HG02981 (cell line): ENCODE data around the gene NFX1.

Experiments
- ATAC-seq: cut with Tn5 transposase; IDR thresholded peaks from one replicate; pipeline ENCODE4 v1.9.1; 2021; ENCODE audit warnings: mild to moderate bottlenecking, moderate library complexity; ENCODE audit not compliant: unreplicated experiment

The NFX1 gene

DNA sequence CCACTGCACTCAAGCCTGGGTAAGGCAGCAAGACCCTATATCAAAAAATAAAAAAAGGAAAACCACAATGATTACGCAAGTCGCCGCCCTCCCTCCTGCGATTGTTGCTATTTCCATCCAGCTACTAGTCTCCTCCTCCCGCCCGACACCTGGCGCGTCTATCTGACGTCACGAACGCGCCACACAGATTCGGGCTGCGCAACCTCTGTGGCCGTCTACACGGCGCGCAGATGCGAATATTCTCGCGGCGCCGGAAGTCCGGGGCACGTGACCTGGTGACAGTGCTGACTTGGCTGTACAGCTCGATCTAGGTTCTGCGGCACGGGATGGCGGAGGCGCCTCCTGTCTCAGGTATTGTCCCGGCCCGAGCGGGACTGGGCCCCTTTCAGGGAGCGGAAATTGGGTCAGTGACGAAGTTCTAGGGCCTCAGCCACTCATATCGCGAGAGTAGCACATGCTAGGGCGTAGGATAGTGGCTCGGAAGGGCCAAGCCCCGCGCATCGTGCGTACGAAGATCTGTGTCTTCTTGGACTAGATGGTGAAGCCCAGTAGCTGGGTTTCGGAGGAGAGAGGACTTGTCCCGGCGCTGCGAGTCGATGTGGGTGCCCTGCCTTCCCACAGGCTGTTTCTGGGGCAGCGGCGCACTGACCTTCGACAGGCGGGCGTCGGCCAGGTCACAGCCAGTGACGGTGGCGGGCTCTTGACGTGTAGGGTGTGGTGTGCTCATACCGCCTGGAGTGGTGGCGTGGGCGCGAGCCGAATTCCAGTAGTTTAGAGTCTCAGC lies at the start of gene NFX1:
TSS of gene NFX1 (plus strand) at position 270 of the 784 bp plus-strand sequence. CDS start at position 327, 57 bp downstream.
- ATAC-seq: peak; percentile 84

GRCh38 chr9:33241298-33241697 lies 49.0 kb upstream of the NFX1 start:
- no peak for ATAC-seq

DNA sequence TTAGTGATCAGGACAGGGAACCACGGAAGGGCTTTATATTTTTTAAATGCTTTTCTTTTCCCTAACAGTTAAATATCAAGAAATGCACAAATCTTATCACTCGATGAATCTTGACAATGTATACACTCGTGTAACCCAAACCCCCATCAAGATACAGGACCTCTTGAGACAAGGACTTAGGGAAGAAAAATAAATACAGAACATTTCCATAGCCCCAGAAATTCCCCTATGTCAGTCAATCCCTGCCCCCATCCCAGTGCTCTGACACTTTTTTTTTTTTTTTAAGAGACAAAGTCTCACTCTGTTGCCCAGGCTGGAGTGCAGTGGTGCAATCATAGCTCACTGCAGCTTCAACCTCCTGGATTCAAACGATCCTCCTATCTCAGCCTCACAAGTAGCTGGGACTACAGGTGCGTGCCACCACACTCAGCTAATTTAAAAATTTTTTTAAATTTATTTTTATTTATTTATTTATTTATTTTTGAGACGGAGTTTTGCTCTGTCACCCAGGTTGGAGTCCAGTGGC lies 47.6 kb upstream of the NFX1 start:
- ATAC-seq: no peak

DNA sequence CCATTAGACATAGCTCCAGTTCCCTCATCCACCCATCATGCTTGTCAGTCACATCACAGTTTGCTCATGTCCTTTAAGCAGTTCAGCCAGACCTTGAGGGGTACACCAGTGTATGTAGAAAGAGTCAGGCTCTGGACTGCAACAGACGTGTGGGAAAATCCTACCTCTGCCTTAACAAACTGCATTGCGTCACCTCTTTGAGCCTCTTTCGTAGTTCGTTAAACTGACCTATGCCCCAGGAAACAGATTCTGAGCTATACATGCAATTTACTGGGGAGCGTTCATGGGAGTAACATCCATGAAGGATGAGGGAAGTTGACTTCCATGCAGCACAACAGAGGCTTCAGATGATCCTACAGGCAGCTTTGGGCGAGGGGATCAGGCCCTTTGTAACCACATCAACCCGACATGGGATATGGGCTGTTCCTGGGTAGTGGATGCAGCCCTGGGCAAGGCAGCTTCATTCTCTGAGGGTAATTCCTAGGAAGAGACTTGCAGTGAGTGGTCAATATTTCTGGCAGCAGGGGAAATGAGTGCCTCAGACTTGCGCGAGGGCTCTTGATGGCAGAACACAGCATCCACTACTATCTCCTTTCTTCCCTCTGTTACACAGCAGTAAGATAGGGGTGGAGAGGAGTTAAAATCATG lies 46.1 kb upstream of the NFX1 start:
- ATAC-seq: no peak

DNA sequence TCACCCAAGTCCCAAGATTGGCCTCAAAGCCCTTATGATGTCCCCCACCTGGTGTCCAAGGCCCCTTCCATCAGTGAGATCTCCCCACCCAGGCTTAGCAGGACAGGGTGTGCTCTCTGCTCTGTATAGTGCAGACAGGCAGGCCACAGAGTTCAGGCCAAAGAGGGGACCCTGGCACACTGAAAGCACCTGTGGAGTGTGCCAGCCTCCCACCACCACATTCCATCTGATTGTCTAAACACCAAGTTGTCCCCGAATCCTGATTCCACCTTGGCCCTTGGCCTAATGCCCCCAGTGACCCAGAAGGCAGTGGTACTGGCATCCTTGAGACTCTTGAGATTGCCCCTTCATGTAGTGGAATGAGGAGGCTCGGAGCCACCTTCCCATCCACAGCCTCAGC lies 45.0 kb upstream of the NFX1 start:
- ATAC-seq: no peak

GRCh38 chr9:33246269-33246860 lies 44.0 kb upstream of the NFX1 start:
- no peak for ATAC-seq

- no peak for ATAC-seq
These were observed 41.7 kb upstream of the NFX1 start for GRCh38 chr9:33248606-33249005.

GRCh38 chr9:33249087-33249658 lies 41.1 kb upstream of the NFX1 start:
- no peak for ATAC-seq

- no peak for ATAC-seq
These were observed 40.3 kb upstream of the NFX1 start for GRCh38 chr9:33249983-33250382.

GRCh38 chr9:33250458-33250995 lies 39.8 kb upstream of the NFX1 start:
- ATAC-seq: no peak

DNA sequence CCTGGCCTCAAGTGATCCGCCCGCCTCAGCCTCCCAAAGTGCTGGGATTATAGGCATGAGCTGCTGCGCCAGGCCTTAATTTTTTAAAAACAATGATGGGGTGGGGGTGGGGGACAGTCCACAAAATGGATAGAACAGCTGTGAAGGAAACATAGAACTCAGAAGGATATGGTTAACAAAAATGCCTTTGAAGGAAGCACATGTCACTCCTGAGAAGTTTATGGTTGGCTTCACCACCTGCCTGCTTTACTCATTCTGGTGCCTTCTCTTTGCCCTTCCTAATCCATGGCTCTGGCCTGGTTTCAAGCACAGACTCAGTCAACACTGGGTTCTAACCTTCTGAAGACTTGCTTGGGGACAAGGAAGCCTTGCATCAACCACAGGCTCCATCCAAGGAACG lies 36.1 kb upstream of the NFX1 start:
- ATAC-seq: no peak

GRCh38 chr9:33255014-33255413 lies 35.3 kb upstream of the NFX1 start:
- no peak for ATAC-seq

GRCh38 chr9:33255471-33255870 lies 34.8 kb upstream of the NFX1 start:
- ATAC-seq: no peak

GRCh38 chr9:33256236-33256635 lies 34.1 kb upstream of the NFX1 start:
- no peak for ATAC-seq

DNA sequence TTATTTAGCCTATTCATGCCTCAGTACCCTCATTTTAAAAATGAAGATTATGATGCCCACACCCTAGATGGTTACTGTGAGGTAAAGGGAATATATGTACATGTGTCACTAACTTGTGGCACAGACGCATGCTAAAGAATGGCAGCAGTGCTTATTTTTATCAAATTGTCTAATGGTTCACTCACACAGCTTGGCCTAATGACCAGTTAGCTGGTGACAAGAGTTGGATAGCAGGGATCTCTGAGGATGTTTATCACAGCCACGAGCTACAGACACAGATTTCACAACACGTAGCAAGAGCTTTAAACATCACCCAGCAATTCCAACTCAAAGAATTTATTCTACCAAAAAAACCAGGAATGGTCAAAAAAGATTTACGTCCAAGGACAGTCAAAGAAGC lies 33.0 kb upstream of the NFX1 start:
- ATAC-seq: no peak

GRCh38 chr9:33260372-33260771 lies 29.9 kb upstream of the NFX1 start:
- ATAC-seq: no peak

DNA sequence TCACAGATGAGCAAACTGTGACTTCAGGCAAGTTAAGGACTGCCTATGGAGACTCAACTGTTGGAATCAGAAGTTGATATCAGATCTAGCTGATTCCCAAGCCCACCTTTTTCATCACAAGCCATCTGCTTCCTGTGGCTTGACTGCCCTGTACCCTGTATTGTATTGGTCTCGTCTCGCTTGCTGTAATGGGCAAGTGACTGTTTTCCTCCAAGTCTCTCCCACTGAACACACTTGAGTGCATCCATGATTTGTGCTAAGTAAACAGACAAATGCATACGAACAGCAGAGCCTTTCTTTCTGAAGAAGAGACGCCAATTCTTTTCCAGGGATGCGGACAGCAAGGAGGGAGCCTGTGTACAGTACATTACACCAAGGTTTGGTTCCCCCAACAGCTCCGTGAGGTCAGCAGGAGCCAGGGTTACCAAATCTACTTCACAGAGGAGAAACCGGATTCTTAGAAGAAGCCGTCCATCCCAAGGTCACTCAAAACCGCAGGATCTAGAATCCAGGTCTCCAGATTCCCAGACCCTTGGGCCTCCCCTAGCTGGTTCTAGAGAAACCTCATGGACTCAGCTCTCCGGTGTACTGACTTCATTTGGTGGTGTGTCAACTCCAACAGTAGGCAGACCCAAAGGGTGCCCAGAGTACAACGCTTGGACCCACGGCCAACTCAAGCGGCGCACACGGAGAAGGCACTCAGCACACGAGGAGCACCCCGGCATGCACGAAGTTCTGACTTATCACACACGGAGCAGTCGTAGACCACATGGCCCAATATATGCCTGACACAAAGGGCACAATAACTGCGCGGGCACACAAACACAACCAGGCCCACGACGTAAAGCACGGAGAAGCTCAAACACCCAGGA lies 26.9 kb upstream of the NFX1 start:
- ATAC-seq: no peak

DNA sequence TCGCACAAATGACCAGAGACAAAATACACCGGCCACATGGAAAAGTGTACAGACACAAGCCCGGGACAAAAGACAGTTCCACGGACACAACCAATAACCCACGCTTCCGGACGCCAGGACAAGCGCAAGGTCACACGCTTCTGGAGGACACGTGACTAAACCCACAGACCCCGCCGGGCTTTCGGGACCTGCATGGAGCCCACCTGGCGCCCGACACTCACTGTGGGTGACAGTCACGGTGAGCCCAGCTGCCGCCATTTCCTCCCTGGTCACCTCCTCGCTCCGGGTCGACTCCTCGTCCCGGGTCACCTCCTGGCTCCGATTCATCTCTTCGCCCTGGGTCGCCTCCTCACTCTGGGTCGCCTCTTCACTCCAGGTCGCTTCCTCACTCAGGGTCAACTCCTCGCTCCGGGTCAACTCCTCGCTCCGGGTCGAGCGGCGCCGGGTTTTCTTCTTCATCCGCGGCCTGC lies 26.3 kb upstream of the NFX1 start:
- ATAC-seq: peak; percentile 22

DNA sequence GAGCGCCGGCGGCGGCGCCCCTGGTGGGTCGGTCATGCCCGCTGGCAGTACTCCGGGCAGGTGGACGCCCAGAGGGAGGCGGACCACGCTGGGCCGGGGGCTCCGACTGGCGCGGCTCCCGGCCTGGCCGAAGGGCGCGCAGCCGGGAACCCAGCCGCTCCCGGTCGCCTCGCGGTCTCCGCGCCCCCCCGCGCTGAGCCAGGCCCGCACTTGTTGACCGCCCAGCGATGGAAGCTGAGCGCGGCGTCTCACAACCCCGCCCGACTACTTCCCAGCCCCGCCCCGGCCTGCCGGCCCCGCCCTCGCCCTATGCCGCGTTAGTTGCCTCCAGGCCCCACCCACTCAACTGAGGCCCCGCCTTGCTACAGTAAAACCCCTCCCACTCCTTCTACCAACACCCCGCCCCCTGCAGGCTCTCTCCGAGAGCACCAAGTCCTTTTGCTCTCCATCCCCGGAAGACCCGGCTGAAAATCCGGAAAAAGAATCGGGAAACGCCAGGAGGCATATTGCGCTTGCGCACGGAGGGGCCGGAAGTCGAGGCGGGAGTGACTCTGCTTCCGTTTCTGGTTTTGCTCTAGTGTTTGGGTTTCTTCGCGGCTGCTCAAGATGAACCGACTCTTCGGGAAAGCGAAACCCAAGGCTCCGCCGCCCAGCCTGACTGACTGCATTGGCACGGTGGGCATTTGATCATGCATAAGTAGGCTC lies 25.7 kb upstream of the NFX1 start, which contains the start of the genes BAG1 and CHMP5:
TSS of gene BAG1 (minus strand) at position 236 of the 705 bp plus-strand sequence.
TSS of gene CHMP5 (plus strand) at position 577 of the 705 bp plus-strand sequence. CDS start at position 607, 30 bp downstream.
- ATAC-seq: peak; percentile 87
